Measurements from ENCODE around the gene MKNK1. TPM values are rescaled to one million over a fixed set of nuclear protein-coding genes. Genes with fewer than 3 reads are reported as not detected.

MKNK1 gene
- total RNA-seq, 4 donors from 2014 or later: 27.7 to 37.0 (median 29.3) TPM

GRCh38 chr1:46515576-46515975, 88.5 kb downstream of the MKNK1 start:
- intact Hi-C loops (cut with DNase I): no loop called here
- 80% methylated on average over 4 of the region's 6 CpGs for WGBS
- H3K27me3 ChIP-seq: peaks cover 0 to 54% (median 0%) of the 10 kb centered on the region in 4 donors
- H3K4me3 ChIP-seq: no peak overlapping the region
- no peaks in the 10 kb centered on the region for H3K9me3 ChIP-seq
- H3K36me3 ChIP-seq: no peaks in the 10 kb centered on the region
- no peak for TF ChIP-seq POLR2AphosphoS5 (IDR thresholded peaks at IDR 0.05)
- no peak for TF ChIP-seq EP300 (IDR thresholded peaks at IDR 0.05)
- no peak for TF ChIP-seq POLR2A (IDR thresholded peaks at IDR 0.05; ENCODE audit: low read depth)
- H3K4me1 ChIP-seq: no peaks in the 10 kb centered on the region
- no peak overlapping the region for H3K27ac ChIP-seq (replicated peaks in 1 of 4)
- no peak for DNase-seq (ENCODE audit: extremely low spot score)

DNA sequence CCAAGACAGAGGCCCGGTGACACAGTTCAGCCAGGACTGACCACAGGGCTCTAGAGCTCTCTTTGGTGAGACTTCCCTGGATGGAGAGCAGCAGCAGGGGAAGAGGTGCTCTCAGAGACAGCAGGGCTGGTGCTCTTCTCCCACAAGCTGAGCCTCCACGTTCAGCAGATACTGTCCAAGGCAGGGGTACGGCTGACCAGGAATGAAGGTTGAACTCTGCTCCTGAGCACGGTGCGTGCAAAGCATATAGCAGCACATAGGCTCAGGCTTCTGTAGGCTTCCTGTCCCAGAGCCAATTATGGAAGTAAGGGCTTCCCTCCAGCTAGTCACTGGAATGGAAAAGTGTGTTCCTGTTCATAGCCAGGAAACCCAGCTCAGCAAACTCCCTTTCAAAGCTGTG, 90.5 kb downstream of the MKNK1 start:
- Histone ChIP-seq H3K9me3 (no peaks in the 10 kb centered on the region), H3K27ac (replicated peaks in 1 of 4) (no peak overlapping the region), H3K36me3 (no peaks in the 10 kb centered on the region), H3K4me1 (no peaks in the 10 kb centered on the region), H3K4me3 (no peak overlapping the region), H3K27me3 (peaks cover 0 to 39% (median 0%) of the 10 kb centered on the region in 4 donors)
- TF ChIP-seq EP300 (IDR thresholded peaks at IDR 0.05): no peak
- TF ChIP-seq POLR2AphosphoS5 (IDR thresholded peaks at IDR 0.05): no peak
- TF ChIP-seq POLR2A (IDR thresholded peaks at IDR 0.05; ENCODE audit: low read depth): no peak
- intact Hi-C loops (cut with DNase I): no loop called here
- WGBS: 87% methylated on average over 5 of the region's 5 CpGs
- DNase-seq (ENCODE audit: extremely low spot score): no peak

DNA sequence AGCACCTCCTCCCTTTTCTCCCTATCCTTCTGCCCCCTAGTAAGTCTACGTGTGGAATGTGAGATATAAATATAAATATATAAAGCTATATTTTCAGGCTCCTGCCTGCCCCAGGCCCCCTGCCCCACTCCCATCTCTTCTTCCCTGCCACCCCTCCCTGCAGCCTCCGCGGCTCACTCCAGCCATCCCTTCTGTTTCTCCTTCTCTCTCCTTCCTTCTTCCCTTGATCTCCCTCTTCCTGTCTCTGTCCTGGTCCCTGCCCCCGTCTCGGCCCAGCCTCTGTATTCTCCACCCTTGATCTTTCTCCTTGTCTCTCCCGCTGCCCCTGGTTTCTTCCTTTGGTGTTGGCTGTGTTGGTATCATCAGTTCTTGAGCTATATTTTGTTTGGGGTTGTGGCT, 91.3 kb downstream of the MKNK1 start:
- no peaks in the 10 kb centered on the region for H3K4me1 ChIP-seq
- H3K9me3 ChIP-seq: no peaks in the 10 kb centered on the region
- TF ChIP-seq EP300 (IDR thresholded peaks at IDR 0.05): no peak
- TF ChIP-seq, protein P1, sequence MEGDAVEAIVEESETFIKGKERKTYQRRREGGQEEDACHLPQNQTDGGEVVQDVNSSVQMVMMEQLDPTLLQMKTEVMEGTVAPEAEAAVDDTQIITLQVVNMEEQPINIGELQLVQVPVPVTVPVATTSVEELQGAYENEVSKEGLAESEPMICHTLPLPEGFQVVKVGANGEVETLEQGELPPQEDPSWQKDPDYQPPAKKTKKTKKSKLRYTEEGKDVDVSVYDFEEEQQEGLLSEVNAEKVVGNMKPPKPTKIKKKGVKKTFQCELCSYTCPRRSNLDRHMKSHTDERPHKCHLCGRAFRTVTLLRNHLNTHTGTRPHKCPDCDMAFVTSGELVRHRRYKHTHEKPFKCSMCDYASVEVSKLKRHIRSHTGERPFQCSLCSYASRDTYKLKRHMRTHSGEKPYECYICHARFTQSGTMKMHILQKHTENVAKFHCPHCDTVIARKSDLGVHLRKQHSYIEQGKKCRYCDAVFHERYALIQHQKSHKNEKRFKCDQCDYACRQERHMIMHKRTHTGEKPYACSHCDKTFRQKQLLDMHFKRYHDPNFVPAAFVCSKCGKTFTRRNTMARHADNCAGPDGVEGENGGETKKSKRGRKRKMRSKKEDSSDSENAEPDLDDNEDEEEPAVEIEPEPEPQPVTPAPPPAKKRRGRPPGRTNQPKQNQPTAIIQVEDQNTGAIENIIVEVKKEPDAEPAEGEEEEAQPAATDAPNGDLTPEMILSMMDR (IDR thresholded peaks at IDR 0.05): no peak
- TF ChIP-seq POLR2AphosphoS5 (IDR thresholded peaks at IDR 0.05): no peak
- TF ChIP-seq POLR2A (IDR thresholded peaks at IDR 0.05; ENCODE audit: low read depth): no peak
- intact Hi-C loops (cut with DNase I): no loop called here
- peaks cover 0 to 32% (median 0%) of the 10 kb centered on the region in 4 donors for H3K27me3 ChIP-seq
- 59% methylated on average over 6 of the region's 6 CpGs for WGBS
- no peak overlapping the region for H3K27ac ChIP-seq (replicated peaks in 1 of 4)
- no peak overlapping the region for H3K4me3 ChIP-seq
- H3K36me3 ChIP-seq: no peaks in the 10 kb centered on the region
- DNase-seq (ENCODE audit: extremely low spot score): no peak

DNA sequence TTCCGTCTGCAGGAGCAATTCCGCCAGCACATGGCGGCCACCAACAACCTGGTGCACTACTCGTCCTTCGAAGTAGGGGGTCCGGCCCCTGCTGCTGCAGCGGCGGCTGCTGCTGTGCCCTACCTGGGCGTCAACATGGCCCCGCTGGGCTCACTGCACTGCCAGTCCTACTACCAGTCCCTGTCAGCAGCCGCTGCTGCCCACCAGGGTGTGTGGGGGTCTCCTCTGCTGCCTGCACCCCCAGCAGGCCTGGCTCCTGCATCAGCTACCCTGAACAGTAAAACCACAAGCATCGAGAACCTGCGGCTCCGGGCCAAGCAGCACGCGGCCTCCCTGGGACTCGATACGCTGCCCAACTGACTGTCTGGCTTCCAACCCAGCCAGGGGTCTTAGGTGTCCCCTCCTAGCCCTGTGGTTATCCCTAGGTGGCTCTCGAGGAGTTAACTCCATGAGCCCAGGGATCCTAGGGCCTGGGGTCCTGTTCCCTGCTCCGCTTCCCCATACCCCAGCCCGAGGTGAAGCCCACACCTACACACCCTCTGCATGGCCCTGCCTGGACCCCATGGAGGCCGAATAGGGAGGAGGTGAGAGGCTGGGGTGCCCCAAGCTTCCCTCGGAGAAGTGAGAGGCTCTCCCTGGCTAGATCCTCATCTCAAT, 91.8 kb downstream of the MKNK1 start:
- DNase-seq (ENCODE audit: extremely low spot score): no peak
- intact Hi-C loops (cut with DNase I): no loop called here
- Histone ChIP-seq H3K9me3 (no peaks in the 10 kb centered on the region), H3K36me3 (no peaks in the 10 kb centered on the region), H3K4me3 (no peak overlapping the region), H3K4me1 (no peaks in the 10 kb centered on the region), H3K27ac (replicated peaks in 1 of 4) (no peak overlapping the region), H3K27me3 (peaks cover 0 to 29% (median 0%) of the 10 kb centered on the region in 4 donors)
- WGBS: 82% methylated on average over 15 of the region's 23 CpGs
- TF ChIP-seq POLR2A (IDR thresholded peaks at IDR 0.05; ENCODE audit: low read depth) (no peak), EP300 (IDR thresholded peaks at IDR 0.05) (no peak), POLR2AphosphoS5 (IDR thresholded peaks at IDR 0.05) (no peak)
- TF ChIP-seq, protein P1 (IDR thresholded peaks at IDR 0.05): no peak

DNA sequence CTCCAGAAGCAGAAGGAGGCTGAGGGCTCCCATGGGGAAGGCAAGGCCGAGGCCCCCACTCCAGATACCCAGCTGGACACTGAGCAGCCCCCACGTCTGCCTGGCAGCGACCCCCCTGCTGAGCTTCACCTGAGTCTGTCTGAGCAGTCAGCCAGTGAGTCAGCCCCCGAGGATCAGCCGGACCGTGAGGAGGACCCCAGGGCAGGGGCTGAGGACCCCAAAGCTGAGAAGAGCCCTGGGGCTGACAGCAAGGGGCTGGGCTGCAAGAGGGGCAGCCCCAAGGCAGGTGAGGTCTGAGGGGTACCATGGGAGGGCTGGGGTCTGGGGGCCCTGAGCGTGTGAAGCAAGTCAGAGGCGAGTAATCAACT, 93.1 kb downstream of the MKNK1 start:
- intact Hi-C loops (cut with DNase I): no loop called here
- Histone ChIP-seq H3K27ac (replicated peaks in 1 of 4) (no peak overlapping the region), H3K9me3 (no peaks in the 10 kb centered on the region), H3K36me3 (no peaks in the 10 kb centered on the region), H3K27me3 (peaks cover 0 to 31% (median 0%) of the 10 kb centered on the region in 4 donors), H3K4me1 (no peaks in the 10 kb centered on the region), H3K4me3 (no peak overlapping the region)
- WGBS: 85% methylated on average over 4 of the region's 8 CpGs
- TF ChIP-seq POLR2AphosphoS5 (IDR thresholded peaks at IDR 0.05) (no peak), POLR2A (IDR thresholded peaks at IDR 0.05; ENCODE audit: low read depth) (no peak), EP300 (IDR thresholded peaks at IDR 0.05) (no peak)
- TF ChIP-seq, protein P1 (IDR thresholded peaks at IDR 0.05): no peak
- no peak for DNase-seq (ENCODE audit: extremely low spot score)

All from esophagus muscularis mucosa (tissue), 4 donors.